LoVo (cell line): ENCODE measurements around the gene KLRF2.
A peak's percentile ranks its signal among the peaks of the same experiment; 100 is the strongest.

ENCODE experiments used
- DNase-seq: peaks from one replicate; pipeline ENCODE4 v3.0.0-alpha.2; 2016; ENCODE audit warnings: low spot score

The KLRF2 gene

GRCh38 chr12:9888665-9889273 lies 7.5 kb downstream of the KLRF2 start:
- no peak for DNase-seq

GRCh38 chr12:9895215-9895971 lies 14.1 kb downstream of the KLRF2 start:
- DNase-seq, result no peak

DNA sequence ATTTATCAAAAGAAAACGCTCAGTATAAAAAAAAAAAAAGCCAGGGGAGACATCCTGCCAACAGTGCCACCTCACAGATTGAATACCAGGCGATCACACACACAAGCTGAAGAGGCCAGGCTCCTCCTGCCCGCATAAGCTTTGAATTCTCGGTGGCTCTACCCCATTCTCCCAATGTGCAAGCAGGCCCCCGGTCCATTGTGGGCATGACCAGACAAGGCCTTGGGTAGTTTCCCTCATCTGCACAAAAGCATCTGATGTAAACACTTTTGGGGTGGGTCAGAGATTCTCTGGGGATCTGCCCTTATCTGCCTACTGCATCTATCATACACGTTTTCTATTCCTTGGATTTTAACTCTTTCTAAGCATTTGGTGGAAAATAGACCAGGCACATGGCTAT lies 16.2 kb downstream of the KLRF2 start:
- DNase-seq, result no peak

- no peak for DNase-seq
Measured at GRCh38 chr12:9899209-9899608, 17.9 kb downstream of the KLRF2 start.

DNA sequence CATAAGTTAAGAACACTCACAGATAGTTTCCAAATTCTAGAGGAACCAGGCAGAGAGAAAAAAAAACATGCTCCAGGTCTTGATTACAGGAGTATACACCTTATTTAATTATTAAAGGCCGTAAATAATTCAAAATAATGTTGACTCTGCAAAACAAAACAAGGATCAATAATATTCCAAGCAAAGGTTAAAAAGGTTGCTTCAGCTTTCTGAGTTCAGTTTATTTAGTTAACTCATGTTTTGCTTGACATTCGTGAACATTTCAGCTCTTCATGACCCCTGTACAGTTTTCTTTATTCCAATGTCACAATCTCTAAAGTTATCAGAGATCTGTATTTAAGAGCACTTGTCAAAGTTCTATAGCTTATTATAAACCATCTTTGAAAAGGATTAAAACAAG lies 19.6 kb downstream of the KLRF2 start:
- DNase-seq, result no peak

DNA sequence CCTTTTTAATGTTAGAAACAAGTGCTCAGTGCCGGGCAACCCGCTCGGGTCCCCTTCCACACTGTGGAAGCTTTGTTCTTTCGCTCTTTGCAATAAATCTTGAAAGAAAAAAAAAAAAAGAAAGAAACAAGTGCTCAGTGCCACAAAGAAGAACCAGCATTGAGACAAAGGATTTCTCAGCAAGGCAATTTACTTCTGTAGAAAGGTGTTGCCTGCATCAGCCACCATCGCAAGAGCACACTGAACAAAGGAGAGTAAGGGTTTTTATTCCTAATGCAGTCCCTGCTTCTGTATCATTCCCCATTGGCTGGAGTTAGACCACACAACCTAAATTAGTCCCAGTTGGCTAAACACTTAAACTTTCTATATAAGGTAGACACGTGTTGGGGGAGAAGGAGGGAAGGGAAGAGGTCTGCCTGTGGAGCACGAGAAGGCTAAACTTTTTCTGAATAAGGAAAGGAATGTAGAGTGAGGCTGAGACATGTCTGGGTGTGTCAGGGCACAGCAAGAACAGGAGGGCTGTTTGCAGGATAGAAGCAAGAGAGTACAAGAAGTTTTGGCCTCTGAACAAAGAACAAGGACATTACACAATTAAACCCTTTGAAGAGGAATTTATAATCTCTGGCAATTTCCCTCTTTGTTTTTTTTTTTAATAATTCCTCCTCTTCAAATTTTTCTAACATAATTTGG lies 21.4 kb downstream of the KLRF2 start:
- no peak for DNase-seq

DNA sequence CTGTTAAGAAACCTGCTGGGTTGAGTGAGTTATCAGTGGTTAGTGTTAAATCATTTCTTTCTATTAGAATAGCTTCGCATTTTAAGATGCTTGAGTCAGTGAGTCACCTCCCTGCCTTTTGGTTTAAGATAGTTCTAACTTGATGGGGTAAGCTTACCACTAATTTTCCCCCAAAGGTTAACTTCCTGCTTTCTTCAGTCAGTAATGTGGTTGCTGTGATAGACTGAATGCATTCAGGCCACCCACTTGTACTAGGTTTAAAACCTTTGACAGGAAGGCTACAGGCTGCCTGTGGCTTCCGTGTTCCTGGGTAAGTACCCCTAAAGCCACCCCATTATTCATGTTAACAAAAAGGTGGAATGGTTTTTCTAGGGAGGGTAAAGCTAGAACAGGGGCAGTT lies 25.6 kb downstream of the KLRF2 start:
- no peak for DNase-seq

- DNase-seq, result no peak
Measured at GRCh38 chr12:9907769-9908168, 26.5 kb downstream of the KLRF2 start.

GRCh38 chr12:9908350-9908749 lies 27.1 kb downstream of the KLRF2 start:
- no peak for DNase-seq

- DNase-seq, result no peak
Measured at GRCh38 chr12:9909724-9910123, 28.4 kb downstream of the KLRF2 start.

- DNase-seq, result peak; percentile 25
Measured at GRCh38 chr12:9910716-9911421, 29.6 kb downstream of the KLRF2 start.

GRCh38 chr12:9911708-9912107 lies 30.4 kb downstream of the KLRF2 start:
- DNase-seq, result no peak

DNA sequence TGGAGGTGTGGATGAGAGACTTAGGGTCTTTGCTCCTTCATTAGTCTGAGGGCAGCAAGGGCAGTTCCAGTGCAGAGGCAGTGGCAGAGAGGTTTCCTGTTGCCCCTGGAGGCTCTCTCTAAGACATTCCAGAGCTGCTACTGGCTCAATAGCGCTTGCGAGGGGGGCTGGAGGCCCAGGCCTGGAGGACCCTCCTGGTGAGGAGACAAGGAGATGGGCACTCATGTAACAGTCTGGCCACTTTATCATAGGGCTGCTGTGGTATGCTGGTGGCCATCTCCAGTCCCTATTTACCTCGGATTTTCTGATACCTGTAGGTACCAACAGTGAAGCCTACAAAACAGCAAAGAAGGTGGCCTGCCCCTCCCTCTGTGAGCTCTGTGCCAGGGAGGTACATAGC lies 38.2 kb downstream of the KLRF2 start:
- DNase-seq, result no peak

DNA sequence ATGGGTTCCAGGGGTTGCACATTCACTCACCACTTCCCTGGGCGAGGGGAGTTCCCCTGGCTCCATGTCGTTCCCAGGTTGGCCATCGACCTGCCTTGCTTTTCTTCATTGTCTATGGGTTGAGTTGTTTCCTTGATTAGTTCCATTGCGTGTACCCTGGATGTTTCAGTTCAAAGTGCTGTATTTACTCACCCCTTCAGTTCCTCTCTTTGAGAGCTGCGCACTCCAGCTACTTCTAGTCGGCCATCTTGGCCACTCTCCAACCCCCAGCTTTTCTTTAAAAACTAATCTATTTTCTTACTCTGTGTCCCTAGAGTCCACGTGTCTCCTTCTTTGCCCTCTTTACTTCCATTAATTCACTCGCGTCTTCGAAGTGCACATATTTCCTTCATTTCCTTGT lies 39.2 kb downstream of the KLRF2 start:
- DNase-seq, result no peak

DNA sequence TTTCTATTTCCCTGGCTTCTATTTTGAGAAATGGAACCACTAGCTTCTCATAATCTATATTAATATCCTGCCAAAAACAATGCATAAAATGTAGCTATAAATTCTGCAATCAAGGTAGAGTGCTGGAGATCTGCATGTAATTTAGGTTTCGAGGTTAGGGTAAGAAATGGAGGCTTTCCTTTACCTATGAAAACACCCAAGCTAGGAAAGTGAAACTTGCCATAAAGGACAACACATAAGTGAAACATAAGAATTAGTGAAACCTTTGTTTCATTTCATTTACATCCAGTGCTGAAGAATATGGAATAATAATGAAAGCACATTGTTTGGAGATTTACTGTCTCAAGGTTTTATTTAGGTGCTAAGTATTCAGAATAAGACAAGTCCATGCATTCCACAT lies 41.1 kb downstream of the KLRF2 start:
- DNase-seq, result no peak

GRCh38 chr12:9925705-9926393 lies 44.6 kb downstream of the KLRF2 start:
- DNase-seq, result peak; percentile 54

DNA sequence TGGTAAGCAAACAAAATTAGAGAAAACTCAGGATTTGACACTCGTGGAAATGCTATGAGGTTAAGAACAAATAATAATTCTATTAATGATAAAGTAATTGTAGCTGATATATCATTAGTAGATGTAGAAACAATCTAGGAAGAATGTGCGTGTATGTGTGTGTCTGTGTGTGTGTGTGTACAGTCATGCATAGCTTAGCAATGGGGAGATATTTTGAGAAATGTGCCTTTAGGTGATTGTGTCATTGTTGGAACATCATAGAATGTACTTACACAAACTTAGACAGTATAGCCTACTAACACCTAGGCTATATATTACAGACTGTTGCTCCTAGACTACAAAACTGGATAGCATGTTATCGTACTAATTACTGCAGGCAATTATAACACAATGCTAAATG lies 45.6 kb downstream of the KLRF2 start:
- DNase-seq, result no peak

- no peak for DNase-seq
Measured at GRCh38 chr12:9928607-9929006, 47.3 kb downstream of the KLRF2 start.

- DNase-seq, result no peak
Measured at GRCh38 chr12:9931245-9931644, 50.0 kb downstream of the KLRF2 start.

DNA sequence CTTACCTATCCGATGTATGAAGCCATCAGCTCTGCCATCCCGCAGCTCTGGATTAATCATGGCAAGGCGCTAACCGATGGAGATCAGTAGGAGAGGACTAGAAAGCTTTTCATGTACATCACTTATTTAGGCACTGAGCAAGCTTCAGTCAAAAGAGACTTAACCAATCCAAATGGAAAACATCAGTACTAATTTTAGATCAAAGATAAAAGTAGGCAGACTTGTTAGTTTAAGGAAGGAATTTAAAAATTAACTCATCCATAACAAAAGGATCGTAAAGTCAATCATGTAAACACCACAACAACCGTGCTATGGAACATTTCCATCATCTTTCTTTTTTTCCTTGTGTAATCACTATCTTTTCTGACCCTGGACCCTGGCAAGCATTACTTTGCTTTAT lies 51.0 kb downstream of the KLRF2 start, which contains the start of gene CLEC2A:
TSS of gene CLEC2A (minus strand) at position 101 of the 400 bp plus-strand sequence. CDS start at position 60, 41 bp downstream.
- DNase-seq, result no peak

- DNase-seq, result no peak
Measured at GRCh38 chr12:9933958-9934357, 52.7 kb downstream of the KLRF2 start.

DNA sequence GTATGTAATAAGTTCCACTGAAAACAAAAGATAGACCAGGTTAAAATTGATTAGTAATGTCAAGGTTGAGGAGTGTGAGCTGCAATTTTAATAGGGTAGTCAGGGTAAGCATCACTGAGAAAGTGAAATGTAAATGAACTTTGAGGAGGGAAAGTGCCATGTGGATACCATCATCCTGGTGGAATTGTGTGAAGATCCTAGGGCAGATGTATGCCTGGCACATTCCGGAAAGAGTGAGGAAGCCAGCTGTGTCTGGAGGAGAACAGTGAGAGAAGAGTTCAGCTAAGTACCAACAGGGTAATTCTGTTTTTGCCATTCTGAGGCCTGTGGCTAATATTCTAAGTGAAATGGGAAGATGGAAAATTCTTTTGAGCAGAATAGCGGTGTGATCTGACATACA lies 53.7 kb downstream of the KLRF2 start:
- no peak for DNase-seq
